Stimulated activated CD4-positive, alpha-beta T cell treated with anti-CD3 and anti-CD28 coated beads, TNF-alpha, amount 100 ng/mL, for 48 hours (primary cell): ENCODE measurements around the gene SH3BP5.
"Not testable (repeated sequence)": the region's sequence is repeated elsewhere in the genome, so short reads cannot be mapped to it uniquely, and the experiment has no call there.

Experiments used
- DNase-seq, 3 donors: peaks; one replicate each; pipeline ENCODE4 v3.0.0-alpha.2; 2020; ENCODE audit warnings: low read depth in 3 of 3

Gene SH3BP5, protein sequence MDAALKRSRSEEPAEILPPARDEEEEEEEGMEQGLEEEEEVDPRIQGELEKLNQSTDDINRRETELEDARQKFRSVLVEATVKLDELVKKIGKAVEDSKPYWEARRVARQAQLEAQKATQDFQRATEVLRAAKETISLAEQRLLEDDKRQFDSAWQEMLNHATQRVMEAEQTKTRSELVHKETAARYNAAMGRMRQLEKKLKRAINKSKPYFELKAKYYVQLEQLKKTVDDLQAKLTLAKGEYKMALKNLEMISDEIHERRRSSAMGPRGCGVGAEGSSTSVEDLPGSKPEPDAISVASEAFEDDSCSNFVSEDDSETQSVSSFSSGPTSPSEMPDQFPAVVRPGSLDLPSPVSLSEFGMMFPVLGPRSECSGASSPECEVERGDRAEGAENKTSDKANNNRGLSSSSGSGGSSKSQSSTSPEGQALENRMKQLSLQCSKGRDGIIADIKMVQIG

DNA sequence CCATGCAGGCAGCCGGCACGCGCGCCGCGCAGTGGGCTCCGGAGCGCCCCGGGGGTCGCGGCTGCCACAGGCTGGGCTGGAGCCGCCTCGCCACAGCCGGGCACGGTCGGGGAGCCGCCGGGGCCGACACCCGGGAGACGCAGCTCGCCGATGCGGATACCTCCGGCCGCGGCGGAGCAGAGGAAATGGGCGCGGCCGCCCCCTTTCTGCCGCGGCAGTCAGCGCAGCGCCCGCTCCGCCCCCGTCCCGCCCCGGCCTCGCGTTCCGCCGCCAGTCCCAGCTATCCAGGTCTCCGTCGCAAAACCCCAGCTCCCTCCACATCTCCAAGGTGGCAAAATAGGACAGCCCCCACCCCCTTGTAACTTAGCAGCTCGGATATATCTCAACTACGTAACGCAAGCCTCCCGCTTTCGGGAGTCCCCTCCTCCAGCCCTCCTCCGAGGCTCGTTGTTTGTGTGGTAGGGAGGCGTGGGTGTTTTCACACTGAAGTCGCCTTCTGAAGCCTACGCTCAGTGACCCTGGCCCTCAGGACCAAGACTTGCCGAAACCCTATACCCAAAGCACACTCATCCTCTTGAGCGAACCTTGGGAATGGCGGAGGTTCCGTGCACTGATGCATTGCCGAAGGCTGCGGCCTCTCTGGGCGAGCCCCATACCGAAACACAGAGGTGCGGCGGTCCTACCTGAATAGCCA lies at the start of gene SH3BP5:
SH3BP5 (minus strand) TSS at position 182 of the 694 bp plus-strand sequence; CDS start at position 4, 178 bp downstream.
- peak; percentile 41 to 68 (median 54) for DNase-seq

DNA sequence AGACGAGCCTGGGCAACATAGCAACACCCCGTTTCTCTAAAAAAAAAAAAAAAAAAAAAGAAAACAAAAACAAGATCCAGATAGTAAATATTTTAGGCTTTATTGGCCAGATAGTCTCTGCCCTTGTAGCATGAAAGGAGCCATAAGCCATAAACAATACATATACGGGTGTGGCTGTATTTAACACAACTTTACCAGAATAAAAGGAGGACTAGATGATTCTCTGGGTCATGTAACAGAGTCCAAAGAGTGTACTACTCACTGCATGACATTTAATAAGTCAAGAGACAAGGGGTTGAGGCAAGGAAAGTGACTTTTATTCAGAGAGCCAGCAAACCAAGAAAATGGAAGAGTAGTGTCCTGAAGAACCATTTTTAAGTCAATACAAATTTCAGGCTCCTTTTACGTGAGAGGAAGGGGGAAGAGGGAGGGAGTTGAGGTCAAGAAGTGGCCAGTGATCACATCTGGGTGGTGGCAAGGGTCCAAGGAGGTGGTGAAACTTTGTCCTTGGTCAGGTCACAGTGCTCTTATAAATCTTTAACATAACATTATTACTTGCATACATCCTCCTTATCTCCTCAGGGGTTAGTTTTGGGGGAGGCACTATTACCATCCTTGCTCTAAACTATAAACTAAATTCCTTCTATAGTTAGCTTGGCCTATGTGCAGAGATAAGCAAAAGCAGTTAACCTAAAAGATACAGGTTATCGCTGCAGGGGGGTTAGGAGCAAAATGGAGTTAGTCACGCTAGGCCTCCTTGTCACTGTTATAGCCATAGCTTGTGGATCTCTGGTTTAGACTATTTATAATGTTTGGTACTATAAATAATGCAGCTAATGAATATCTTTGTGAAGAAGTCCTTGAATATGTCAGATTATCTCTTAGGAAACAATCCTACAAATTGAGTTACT lies 48.8 kb upstream of the SH3BP5 start:
- no peak for DNase-seq

DNA sequence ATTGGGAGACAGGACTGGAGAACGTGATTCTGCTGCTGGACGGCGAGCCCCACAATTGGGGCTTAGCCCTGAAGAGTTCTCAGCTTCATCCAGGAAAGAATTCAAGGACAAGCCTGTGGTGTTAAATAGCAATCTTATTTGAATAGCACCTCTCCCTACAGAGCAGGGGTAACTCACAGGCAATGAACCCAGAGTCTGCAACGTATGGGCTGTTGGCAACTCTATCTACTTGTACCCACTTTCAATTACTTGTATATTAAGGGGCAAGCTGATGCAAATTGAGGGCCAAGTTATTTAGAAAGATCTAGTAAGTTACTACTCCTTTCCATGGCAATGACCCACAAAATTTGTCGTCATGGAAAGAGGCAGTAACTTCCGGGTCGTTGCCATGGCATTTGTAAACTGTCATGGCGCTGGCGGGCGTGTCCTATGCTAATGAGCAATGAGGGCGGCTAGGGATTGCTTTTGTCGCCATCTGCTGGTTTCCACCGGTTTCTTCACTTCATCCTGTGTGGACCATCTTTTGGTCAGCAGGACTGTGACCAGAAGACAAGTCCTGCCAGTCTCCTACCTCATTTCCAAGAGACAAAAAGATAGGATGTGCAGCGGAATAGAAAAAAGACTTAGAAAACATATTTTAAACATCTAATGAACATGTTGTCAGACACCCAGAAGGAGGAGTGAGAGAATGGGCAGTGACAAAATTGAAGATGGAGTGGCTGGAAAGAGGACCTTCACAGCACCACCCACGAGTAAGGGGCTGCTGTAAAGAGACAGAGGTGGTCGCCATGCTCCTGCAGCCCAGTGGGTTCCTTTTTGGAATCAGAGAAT lies 45.8 kb upstream of the SH3BP5 start:
- peak; percentile 88 to 90 (median 89) for DNase-seq

DNA sequence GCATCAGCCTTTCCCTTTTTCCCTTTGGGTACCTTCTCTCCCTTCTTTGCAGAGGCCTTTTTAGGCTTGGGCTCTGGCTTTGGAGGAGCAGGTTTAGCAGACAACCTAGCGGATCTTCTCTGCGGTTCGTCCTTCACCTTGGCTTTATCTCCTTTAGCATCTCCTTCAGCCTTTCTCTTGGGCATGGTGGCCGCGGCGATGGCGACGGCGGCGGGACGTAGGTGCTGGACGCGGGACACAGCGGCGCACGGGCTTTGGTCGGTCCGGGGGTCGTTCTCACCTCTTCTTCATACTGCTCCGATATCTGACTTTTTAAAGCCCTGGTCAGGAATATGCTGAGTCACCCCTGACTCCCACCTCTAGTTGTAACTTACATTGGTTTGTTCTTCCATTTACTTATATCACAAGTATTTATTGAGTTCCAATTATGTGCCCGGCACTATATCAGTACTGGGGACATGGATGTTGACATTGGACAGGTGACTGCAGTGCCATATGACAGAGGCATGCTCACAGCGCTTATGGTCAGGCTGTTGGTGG lies 43.1 kb upstream of the SH3BP5 start:
- DNase-seq: no peak

DNA sequence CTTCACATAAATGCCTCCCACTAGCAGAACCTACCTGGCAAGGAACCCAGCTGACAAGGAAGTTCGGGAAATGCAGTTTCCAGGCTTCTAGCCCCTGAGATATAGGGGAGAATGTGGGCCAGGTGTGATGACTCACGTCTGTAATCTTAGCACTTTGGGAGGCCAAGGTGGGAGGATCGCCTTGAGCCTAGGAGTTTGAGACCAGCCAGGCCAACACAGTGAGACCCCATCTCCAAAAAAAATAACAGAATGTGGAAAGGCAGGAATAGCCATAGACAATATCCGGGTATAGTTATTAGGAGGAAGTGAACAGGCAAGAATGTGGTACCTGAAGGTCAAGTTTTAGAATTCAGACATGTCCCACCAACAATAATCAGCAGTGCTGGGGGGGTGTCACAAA lies 40.5 kb upstream of the SH3BP5 start:
- no peak for DNase-seq

DNA sequence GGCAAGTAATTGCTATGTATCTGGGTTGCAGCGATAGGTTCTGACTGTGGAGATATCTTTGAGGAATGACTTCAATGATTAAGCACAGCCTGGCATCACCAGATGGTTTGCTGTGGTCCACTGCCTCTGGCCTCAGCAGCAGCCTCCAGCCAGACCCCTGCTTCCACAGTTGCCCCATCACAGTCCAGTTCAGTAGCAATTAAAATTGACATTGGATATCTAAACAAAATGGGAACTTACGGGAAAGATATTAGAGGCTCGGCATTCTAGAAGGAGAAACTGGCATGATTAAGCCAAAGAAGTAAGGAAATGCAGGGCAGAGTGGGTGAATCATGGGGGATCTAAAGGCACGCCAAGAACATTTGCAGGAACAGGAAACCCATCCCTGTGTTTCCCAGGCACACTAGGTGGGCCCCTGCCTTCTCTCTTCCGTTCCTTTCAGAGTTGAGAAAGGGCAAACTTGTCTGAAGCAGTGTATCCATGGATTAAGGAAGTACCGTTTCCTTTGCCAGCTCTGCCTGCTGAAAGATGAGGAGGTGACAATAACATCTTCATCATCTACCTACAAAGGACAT lies 36.3 kb upstream of the SH3BP5 start:
- no peak for DNase-seq

DNA sequence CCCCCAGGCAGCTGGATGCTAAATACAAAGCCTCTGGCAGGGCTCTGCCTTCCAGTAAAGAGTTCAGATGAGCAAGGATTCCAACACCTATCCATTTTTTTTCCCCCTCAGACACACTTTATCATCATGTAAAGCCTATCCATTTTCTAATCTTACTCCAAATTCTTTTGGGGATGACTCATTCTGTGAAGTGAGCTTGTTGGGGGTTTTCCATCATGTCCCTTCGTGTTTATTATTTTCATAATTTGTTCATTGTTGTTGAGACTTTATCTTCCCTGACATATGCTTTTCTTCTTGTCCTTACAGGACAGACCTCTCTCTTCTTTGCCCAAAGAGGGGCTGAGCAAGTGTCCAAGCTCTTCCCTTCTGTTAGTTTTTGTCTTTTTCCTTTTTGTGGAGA lies 34.7 kb upstream of the SH3BP5 start:
- DNase-seq: no peak

DNA sequence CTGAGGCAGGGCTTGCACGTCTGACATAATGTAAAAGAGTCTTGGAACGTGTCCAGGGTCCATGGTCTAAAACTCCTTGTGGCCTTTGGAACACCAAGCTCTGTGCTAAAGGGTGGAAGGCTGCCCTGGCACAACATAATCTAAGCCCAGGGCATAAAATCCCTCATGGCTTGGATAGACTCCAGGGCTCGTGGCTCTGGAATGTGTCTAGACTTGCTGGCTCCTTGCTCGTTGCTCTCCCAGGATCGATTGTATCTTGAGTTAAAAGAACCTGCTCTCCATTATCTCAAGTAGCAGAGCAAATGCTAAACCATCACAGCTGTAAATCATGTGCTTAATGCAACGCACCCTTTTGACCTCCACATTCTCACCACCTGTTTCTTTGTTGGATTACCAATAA lies 31.7 kb upstream of the SH3BP5 start:
- DNase-seq: not testable (repeated sequence)

DNA sequence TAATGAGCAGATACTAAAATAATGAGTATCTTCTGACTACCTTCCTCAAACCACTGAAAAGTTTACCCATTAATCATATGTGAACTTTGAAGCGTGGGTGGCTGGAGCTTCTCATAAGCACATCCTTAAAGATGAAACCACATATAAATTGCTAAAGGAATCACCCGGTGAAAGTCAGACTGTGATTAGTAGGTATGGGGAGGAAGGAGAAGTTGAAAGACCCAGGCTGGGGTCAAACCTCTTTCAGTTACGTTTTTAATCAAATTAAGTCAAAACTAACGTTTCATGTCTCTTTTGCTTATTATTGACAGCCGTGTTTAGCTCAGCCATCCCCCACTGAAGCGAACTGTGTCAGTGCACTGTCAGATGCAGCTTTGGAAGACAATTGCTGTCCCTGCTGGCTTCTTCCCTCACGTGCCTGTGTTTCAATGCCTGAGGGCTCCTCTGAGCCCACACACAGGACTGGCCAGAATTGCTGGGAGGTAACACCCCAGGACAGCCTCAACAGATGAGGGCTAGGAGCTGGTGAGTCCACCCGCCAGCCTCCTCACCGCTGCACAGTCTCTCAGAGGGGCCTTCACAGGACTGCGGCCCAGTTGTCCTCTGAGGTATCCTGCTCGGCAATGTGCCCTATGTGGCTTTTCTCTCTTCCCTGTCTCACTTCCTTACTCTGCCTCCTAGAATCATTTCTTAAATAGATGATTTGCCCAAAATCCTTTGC lies 29.3 kb upstream of the SH3BP5 start:
- DNase-seq: peak; percentile 28 to 68 (median 52)

DNA sequence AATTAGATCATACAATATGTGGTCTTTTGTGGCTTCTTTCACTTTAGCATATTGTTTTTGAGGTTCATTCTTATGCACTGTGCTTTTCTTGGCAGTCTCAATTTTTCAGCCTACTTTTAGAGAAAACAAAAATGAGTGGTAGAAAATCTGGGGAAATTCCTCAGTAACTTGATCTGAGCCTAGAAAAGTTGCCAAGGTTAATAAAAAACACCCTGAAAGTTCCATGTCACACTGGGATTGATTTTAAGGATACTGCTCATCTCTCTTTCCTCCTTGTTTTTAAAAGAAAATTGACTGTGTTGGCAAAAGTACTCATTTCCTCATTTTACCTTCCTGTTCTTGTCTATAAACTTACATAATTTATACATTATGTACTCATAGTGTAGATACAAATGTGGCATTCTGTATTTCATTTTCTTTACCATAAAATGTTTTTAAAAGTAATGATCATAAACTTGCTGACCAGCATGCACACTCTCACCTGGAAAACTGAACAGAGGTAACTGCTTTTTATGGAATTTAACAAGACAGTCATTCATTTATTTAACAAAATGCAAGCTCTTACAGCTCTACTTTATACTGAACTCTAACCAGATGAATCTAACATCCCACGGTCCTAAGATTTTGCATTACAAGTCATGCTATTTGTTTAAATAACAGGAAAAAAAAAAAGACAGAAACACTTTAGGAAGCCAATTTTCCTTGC lies 28.6 kb upstream of the SH3BP5 start:
- no peak for DNase-seq

DNA sequence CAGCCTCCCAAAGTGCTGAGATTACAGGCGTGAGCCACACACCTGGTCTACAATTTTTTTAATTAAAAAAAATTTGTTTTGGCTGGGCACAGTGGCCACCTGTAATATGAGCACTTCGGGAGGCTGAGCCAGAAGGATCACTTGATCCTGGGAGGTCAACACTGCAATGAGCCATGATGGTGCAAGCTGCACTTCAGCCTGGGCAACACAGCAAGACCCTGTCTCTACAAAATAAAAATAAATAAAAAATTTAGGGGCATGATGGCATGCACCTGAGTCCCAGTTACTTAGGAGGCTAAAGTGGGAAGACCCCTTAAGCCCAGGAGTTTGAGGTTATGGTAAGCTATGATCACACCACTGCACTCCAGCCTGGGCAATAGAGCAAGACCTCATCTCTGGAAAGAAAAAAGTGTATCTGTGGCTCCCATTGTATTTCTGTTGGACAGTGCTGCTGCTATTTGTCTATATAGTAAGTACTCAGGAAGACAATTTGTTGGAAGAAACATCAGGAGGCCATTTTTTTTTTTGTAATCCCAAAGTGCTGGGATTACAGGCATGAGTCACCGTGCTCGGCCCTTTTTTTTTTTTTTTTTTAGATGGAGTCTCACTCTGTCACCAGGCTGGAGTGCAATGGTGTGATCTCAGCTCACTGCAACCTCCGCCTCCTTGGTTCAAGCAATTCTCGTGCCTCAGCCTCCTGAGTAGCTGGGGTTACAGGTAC lies 27.5 kb upstream of the SH3BP5 start:
- DNase-seq: no peak

DNA sequence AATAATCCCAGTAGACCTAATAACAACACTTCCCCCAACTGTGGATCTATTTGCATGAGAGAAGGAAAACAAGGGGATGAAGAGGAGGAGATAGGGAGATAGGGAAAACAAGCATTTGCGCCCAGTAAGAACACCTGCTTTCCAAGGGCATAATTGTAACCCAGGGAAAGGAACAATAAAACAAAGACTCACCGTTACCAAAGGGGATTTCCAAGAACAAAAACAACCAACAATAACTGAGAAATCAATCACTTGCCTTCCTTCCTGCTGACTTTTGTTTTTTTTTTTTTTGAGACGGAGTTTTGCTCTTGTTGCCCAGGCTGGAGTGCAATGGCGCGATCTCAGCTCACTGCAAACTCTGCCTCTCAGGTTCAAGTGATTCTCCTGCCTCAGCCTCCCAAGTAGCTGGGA lies 24.3 kb upstream of the SH3BP5 start:
- not testable (repeated sequence) for DNase-seq

DNA sequence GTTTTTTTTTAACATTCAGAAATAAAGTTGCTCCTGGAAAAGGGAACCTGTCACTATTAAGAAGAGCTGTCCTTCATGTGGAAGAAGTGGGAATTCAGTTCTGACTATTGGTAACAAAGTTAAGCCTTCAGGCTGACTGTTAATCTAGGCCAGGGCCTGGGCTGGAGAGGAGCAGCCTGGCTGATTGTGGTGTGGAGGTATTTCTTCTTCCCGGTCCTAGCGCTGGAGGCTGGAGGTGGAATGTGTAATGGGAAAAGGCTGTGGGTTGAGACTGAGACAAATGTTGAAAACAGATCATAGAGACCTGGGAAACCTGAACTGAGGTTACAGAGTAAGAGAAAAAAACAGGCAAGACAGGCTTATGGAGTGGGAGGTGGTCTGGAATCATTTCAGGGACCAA lies 23.8 kb upstream of the SH3BP5 start:
- DNase-seq: no peak

DNA sequence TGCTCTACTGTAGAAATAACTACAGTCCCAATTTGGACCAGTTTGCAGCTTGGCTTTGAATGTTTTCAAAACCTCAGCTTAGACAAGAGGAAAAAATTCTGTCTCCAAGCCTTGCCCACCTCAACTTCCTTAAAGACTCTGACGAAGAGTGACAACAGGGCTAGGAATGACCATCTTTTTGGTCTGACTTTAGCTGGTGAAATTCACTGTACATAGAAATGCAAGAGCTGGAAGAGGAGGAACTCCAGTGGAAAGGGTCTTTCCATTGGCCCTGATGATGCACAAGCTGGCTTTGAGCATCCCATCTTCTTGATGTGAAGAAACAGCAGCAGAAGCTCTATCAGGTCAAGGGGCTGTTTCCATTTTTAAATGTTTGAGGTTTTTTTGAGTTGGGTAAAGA lies 22.7 kb upstream of the SH3BP5 start:
- DNase-seq: no peak

DNA sequence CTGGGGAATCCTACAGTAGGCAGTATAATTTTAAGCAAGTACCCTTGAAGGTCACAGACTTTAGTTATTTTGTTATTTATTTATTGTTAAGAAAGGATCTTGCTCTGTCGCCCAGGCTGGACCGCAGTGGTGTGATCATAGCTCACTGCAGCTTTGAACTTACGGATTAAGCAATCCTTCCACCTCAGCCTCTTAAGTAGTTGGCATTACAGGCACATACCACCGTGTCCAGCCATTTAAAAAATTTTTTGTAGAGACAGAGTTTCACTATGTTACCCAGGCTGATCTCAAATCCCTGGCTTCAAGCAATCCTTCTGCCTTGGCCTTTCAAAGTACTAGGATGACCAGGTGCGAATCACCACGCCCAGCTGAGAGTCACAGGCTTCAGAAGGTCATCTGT lies 22.1 kb upstream of the SH3BP5 start:
- DNase-seq: no peak

DNA sequence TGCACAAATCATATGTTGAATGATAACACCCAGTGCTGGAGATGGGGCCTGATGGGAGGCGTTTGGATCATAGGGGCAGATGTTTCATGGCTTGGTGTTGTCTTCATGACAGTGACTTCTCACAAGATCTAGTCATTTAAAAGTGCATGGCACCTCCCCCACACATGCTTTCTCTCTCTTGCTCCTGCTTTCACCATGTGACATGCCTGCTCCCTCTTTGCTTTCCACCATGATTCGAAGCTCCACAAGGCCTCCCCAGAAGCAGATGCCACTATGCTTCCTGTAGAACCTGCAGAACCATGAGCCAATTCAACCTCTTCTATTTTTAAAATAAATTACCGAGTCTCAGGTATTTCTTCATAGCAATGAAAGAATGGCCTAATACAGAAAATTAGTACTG lies 17.8 kb upstream of the SH3BP5 start:
- DNase-seq: no peak

DNA sequence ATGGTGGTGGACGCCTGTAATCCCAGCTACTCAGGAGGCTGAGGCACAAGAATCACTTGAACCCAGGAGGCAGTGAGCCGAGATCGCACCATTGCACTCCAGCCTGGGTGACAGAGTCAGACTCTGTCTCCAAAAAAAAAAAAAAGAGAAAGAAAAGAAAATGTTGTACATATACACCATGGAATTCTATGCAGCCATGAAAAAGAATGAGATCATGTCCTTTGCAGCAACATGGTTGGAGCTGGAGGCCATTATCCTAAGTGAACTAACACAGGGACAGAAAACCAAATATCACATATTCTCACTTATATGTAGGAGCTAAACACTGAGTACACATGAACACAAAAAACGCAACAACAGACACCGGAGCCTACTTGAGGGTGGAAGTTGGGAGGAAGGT lies 17.1 kb upstream of the SH3BP5 start:
- not testable (repeated sequence) for DNase-seq

DNA sequence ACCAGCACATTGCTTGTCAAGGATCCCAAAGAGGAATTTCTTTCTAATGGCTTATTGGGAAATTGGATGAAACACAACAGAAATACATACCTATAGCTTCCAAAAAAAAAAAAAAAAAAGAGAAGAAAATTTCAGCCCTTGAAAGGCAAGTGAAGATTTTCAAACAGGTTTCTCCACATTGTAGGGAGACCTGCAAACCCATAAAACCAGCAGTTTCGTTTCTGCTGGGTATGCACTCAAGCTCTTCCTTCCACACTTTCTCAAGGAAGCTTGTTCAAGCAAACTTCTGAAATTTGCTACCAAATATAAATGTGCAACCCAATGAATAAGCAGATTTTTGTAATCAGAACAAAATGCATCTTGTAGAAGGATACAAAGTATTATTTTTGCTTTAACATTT lies 15.9 kb upstream of the SH3BP5 start:
- DNase-seq: no peak

DNA sequence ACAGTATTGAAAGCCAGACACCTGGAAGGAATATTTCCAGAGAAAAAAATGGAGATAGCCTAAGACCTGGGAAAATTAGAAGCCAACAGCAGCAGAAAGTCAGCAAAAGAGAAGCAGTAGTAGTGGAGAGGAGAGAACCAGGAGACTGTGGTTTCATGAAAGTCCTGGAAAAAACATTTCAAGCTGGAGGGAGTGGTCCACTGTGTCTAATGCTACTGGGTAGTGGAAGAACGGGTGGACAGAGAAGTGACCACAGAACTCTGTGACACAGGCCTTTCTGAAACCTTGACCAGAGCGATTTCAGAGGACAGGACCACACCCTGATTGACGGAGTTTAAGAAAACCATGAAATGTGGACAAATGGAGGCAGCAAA lies 15.3 kb upstream of the SH3BP5 start:
- no peak for DNase-seq
